Osteocyte (in vitro differentiated cells): ENCODE results near the gene ERCC2. TPM values are rescaled to one million over a fixed set of nuclear protein-coding genes. Genes with fewer than 3 reads are reported as not detected.

Experiments used
- DNase-seq: peaks from one replicate; pipeline ENCODE4 v3.0.0; 2021; ENCODE audit warnings: mixed read lengths; ENCODE audit not compliant: unreplicated experiment; ENCODE audit errors: extremely low spot score
- H3K27ac Mint-ChIP-seq: one replicate; pipeline ENCODE4 v1.8.0; 2021; ENCODE audit warnings: mild to moderate bottlenecking, mixed read lengths; ENCODE audit not compliant: unreplicated experiment
- H3K27me3 Mint-ChIP-seq: one replicate; pipeline ENCODE4 v1.8.0; 2021; ENCODE audit warnings: mixed read lengths; ENCODE audit not compliant: unreplicated experiment
- H3K36me3 Mint-ChIP-seq: one replicate; pipeline ENCODE4 v1.8.0; 2021; ENCODE audit warnings: mixed read lengths; ENCODE audit not compliant: unreplicated experiment
- H3K4me1 Mint-ChIP-seq: one replicate; pipeline ENCODE4 v1.8.0; 2021; ENCODE audit warnings: mixed read lengths; ENCODE audit not compliant: unreplicated experiment
- H3K4me3 Mint-ChIP-seq: one replicate; pipeline ENCODE4 v1.8.0; 2021; ENCODE audit warnings: mild to moderate bottlenecking, moderate library complexity, mixed read lengths; ENCODE audit not compliant: unreplicated experiment
- H3K9me3 Mint-ChIP-seq: one replicate; pipeline ENCODE4 v1.8.0; 2021; ENCODE audit warnings: mixed read lengths; ENCODE audit not compliant: unreplicated experiment
- CTCF ChIP-seq: fragments of 200-600 bp; sonication (generic); IDR thresholded peaks from 2 replicates; pipeline ENCODE4 v1.5.0; 2021; ENCODE audit warnings: antibody characterized with exemption, mild to moderate bottlenecking, moderate library complexity
- total RNA-seq: library from RNA; stranded (reverse); gene quantifications from 2 replicates; pipeline ENCODE4 v1.2.1, GENCODE V29; 2021

Gene ERCC2
- total RNA-seq, 1 donor from 2014 or later, result 32.7 TPM

GRCh38 chr19:45347570-45348366 is 22.6 kb downstream of the ERCC2 start:
- peaks cover 2% of the 10 kb centered on the region for H3K27me3 Mint-ChIP-seq
- H3K9me3 Mint-ChIP-seq, result no peaks in the 10 kb centered on the region
- peaks cover 4% of the 10 kb centered on the region for H3K36me3 Mint-ChIP-seq
- no peak overlapping the region for H3K27ac Mint-ChIP-seq
- no peak overlapping the region for H3K4me3 Mint-ChIP-seq
- no peaks in the 10 kb centered on the region for H3K4me1 Mint-ChIP-seq
- no peak for DNase-seq
- TF ChIP-seq CTCF, result no peak

- H3K27me3 Mint-ChIP-seq, result peaks cover 2% of the 10 kb centered on the region
- TF ChIP-seq CTCF, result no peak
- no peak overlapping the region for H3K27ac Mint-ChIP-seq
- no peak for DNase-seq
- no peaks in the 10 kb centered on the region for H3K4me1 Mint-ChIP-seq
- peaks cover 4% of the 10 kb centered on the region for H3K36me3 Mint-ChIP-seq
- H3K9me3 Mint-ChIP-seq, result no peaks in the 10 kb centered on the region
- no peak overlapping the region for H3K4me3 Mint-ChIP-seq
Observed at GRCh38 chr19:45346449-45346848, 23.9 kb downstream of the ERCC2 start.

GRCh38 chr19:45345506-45345860 is 24.9 kb downstream of the ERCC2 start:
- peaks cover 2% of the 10 kb centered on the region for H3K27me3 Mint-ChIP-seq
- H3K36me3 Mint-ChIP-seq, result peaks cover 4% of the 10 kb centered on the region
- H3K27ac Mint-ChIP-seq, result no peak overlapping the region
- H3K9me3 Mint-ChIP-seq, result no peaks in the 10 kb centered on the region
- DNase-seq, result no peak
- no peak overlapping the region for H3K4me3 Mint-ChIP-seq
- H3K4me1 Mint-ChIP-seq, result no peaks in the 10 kb centered on the region
- TF ChIP-seq CTCF, result no peak

GRCh38 chr19:45344621-45345505 is 25.5 kb downstream of the ERCC2 start:
- H3K4me3 Mint-ChIP-seq, result no peak overlapping the region
- H3K9me3 Mint-ChIP-seq, result no peaks in the 10 kb centered on the region
- H3K27ac Mint-ChIP-seq, result no peak overlapping the region
- H3K36me3 Mint-ChIP-seq, result no peaks in the 10 kb centered on the region
- TF ChIP-seq CTCF, result no peak
- DNase-seq, result no peak
- peaks cover 3% of the 10 kb centered on the region for H3K4me1 Mint-ChIP-seq
- peaks cover 2% of the 10 kb centered on the region for H3K27me3 Mint-ChIP-seq

- peaks cover 2% of the 10 kb centered on the region for H3K27me3 Mint-ChIP-seq
- no peak for TF ChIP-seq CTCF
- peaks cover 6% of the 10 kb centered on the region for H3K4me1 Mint-ChIP-seq
- no peak overlapping the region for H3K4me3 Mint-ChIP-seq
- no peaks in the 10 kb centered on the region for H3K9me3 Mint-ChIP-seq
- H3K36me3 Mint-ChIP-seq, result no peaks in the 10 kb centered on the region
- no peak for DNase-seq
- H3K27ac Mint-ChIP-seq, result no peak overlapping the region
Observed at GRCh38 chr19:45342911-45343310, 27.5 kb downstream of the ERCC2 start.
